Measurements from ENCODE around the gene MIPEP.

MIPEP gene

DNA sequence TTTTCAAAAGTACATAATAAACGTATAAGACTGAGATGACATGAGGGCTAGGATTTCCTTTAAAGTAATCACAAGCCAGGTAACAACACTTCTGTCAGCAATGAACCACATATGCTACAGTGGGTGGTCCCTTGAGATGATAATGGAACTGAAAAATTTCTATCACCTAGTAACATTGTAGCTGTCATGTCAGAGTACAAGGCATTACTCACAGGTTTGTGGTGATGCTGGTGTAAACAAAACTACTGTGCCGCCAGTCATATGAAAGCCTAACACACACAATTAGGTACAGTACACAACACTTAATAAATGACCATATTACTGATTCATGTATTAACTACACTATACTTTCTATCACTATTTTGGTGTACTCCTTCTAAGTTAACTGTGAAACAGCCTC lies 36.8 kb downstream of the MIPEP start:
- DNase-seq (ENCODE audit: low read depth, low spot score): no peak

DNA sequence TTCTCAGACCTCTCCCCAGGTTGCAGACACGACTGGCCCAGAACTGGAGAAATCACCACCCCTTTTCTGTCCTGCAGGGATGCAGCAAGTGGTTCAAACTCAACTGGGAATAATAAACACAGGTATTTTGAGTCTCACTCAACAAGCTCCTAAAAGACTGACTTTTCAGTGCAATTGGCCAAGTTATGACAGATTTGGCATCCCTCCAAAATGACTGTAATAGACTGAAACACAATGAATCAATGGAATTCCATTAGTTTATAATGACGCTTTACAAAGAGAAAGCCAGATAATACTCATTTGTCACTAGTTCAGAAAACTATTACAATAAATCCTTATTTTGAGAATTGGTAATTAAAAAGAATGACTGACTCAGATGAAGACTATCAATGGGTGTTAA lies 38.1 kb downstream of the MIPEP start:
- no peak for DNase-seq (ENCODE audit: low read depth, low spot score)

- no peak for DNase-seq (ENCODE audit: low read depth, low spot score)
Observed at GRCh38 chr13:23850134-23850533, 39.1 kb downstream of the MIPEP start.

DNA sequence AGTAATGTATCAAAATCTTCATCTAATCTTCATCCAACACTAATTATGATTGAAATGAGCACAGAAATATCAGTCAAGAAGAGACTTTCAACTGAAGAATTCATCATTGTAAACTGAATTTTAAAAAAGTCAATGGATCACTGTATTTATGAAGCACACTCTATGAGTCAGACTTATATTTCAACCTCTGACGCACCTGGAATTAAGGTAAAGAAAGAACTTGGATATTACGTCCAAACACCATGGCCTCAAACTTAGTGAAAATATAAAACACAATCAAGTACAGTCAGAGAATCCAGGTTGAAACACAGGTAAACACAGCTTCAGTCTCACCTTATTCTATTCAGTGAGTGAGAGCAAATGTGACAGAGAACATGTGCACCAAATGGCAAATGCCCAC lies 39.5 kb downstream of the MIPEP start:
- DNase-seq (ENCODE audit: low read depth, low spot score): no peak

DNA sequence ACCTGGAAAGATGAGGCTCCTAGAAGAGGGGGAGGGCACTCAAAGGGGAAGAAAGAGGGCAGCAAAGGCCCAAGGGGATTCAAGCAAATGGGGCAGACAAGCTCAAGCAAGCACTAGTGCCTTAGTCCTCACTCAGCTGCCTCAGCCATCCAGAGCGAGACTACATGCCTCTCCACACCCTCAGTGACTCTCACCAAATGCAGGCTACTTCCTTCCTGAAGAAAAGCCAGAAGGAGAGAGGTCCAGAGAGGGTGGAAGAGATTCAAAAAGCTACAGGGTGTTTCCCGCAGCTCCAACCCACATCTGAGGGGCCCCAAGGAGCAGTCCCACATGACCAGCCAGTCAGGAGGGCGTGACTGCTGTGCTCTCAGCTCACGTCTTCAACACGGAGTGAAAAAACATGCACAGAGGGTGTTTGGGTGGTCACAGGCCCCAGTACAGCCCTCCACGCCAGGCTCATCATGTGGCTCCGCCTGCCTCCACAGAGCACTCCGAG lies 40.5 kb downstream of the MIPEP start:
- DNase-seq (ENCODE audit: low read depth, low spot score): no peak

DNA sequence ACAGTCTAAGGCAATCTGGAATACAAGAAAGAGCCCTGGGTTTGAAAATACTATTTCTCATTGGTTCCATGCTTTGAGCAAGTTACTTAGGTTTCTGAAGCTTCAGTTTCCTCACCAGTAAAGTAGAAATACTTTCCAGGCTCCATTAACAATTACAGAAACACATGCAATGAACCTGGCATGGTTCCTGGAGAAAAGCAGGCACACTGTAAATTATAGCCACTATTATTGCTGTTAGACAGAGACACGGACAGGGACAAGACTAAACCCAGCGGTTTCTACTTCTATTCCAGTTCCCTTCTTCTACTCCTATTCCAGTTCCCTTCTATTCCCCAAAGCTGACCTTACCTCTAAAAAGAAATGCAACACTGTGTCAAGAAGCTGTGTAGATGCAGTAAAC lies 41.2 kb downstream of the MIPEP start:
- no peak for DNase-seq (ENCODE audit: low read depth, low spot score)

DNA sequence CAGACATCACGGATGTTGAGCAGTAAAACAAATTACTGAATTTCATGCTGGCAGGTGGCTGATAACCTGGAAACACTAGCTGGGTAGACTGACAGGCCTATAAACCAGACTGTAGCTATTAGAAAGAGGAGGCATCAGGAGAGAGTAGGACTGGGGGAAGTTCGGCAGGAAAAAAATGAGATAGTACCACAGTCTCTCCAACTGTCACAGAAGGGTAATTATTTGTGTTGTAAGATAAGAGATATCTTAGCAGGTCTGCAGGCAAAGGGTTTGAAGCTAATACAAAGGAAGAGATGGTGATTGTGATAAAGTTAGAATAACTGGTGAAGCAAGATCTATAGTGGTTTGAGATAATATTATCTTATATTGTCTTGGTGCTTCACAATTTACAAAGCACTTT lies 41.7 kb downstream of the MIPEP start:
- no peak for DNase-seq (ENCODE audit: low read depth, low spot score)

GRCh38 chr13:23845105-23845725 lies 44.0 kb downstream of the MIPEP start:
- no peak for DNase-seq (ENCODE audit: low read depth, low spot score)

- DNase-seq (ENCODE audit: low read depth, low spot score): no peak
Observed at GRCh38 chr13:23844132-23844531, 45.1 kb downstream of the MIPEP start.

DNA sequence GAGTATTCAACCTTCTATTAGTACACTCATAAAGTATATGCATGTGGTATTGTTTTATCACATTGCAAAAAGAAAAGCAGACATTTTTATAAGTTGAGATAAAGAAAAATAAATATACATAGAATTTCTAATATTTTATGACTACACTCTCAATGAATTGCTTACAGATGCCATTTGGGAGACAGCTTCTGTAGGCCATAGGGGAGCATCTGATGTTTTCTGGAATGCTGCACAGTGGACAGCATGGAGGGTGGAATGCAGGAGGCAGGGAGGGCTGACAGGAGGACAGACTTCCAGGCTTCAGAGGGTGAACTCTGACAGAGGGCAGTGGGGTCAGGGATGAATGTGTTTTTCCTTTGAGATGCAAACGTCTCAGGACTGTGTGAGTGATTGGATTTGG lies 45.8 kb downstream of the MIPEP start:
- no peak for DNase-seq (ENCODE audit: low read depth, low spot score)

- no peak for DNase-seq (ENCODE audit: low read depth, low spot score)
Observed at GRCh38 chr13:23842406-23842805, 46.8 kb downstream of the MIPEP start.

GRCh38 chr13:23833733-23834611 lies 55.2 kb downstream of the MIPEP start:
- DNase-seq (ENCODE audit: low read depth, low spot score): no peak

DNA sequence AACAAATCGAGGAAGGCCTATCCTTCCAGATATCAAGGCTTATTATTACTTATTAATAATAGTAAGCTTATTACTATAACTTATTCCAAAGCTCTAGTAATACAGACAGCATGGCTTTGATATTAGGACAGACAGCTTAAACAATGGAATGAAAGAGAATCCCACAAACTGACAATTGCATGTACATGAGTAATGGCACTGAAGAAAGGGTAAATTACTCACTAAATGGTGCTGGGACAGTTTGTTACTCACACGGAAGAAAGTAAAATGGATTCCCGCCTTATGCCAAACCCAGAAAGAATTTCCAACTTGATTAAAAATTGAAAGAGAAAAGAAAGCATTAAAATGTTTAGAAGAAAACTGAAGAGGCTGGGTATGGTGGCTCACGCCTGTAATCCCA lies 60.3 kb downstream of the MIPEP start:
- DNase-seq (ENCODE audit: low read depth, low spot score): no peak

- no peak for DNase-seq (ENCODE audit: low read depth, low spot score)
Observed at GRCh38 chr13:23828086-23828485, 61.1 kb downstream of the MIPEP start.

DNA sequence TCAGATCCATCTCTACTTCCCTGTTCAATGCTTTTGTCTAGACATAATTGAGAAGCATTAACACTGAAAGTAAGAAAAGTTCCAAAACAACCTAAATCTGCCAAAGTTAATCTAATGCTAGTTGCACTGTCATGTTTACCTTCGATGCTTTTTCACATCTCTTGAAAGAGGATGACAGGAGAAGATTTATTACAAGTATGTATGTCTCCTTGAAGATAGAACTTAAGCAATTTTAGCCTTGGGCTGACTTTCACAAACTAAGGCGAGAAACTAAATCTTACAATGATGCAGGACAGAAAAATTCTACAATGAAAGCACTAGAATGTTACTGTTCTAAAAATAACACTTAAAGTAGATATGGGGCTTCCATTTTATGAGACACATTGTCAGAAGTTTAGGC lies 64.0 kb downstream of the MIPEP start:
- no peak for DNase-seq (ENCODE audit: low read depth, low spot score)

GRCh38 chr13:23824371-23824770 lies 64.8 kb downstream of the MIPEP start:
- DNase-seq (ENCODE audit: low read depth, low spot score): no peak

DNA sequence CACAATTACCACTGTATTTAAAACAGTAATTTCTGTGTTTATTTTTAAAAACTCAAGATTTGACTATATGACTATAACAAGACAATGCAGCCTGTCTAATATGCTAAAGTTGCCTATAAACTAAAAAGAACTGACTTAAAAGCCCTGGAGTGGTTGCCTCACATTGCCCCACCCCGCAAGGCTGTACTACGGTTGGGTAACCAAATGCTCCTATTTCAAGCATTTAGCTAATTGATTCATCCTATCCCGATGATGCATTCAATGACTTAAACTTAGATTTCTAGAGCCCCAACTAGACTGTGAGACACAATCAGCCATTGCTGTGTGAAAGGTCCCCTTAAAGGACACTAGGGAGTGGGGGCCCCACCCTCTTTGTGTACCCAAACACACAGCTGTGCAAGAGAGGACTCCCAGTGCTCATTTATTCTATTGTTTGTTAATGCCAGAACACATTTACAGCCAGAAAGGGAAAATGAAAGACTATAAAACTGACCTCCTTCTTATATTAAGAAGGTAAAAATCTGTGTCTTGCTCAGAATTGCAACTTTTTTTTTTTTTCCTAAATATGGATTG lies 66.9 kb downstream of the MIPEP start:
- no peak for DNase-seq (ENCODE audit: low read depth, low spot score)

DNA sequence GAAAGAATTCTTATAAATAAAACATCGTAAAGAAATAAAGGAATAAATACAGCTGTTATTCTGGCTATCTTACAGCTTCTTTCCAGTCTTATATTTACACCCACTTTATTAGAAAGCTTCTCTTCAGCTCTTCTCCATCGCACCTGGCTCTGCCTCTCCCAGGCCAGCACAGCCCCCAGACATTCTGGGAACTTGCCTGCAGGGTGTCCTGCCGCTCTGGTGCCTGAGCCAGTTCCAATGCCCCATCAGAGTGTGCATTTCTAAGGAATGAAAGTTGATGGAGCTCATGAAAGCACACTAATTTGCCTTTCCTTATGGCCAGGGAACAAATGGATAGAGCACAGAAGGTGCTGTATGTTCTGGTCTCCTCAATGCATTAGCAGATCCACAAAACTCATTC lies 68.7 kb downstream of the MIPEP start:
- DNase-seq (ENCODE audit: low read depth, low spot score): no peak

GRCh38 chr13:23817830-23818229 lies 71.4 kb downstream of the MIPEP start:
- no peak for DNase-seq (ENCODE audit: low read depth, low spot score)

GRCh38 chr13:23817136-23817535 lies 72.1 kb downstream of the MIPEP start:
- DNase-seq (ENCODE audit: low read depth, low spot score): no peak

- DNase-seq (ENCODE audit: low read depth, low spot score): no peak
Observed at GRCh38 chr13:23813635-23814034, 75.6 kb downstream of the MIPEP start.

- DNase-seq (ENCODE audit: low read depth, low spot score): no peak
Observed at GRCh38 chr13:23811366-23812062, 77.7 kb downstream of the MIPEP start.
